Measurements from ENCODE around the gene TOMM22. TPM values are rescaled to one million over a fixed set of nuclear protein-coding genes. Genes with fewer than 3 reads are reported as not detected.

Gene TOMM22
- total and polyA plus RNA-seq, 2 experiments from 2014 or later = 84.0 to 131 TPM

DNA sequence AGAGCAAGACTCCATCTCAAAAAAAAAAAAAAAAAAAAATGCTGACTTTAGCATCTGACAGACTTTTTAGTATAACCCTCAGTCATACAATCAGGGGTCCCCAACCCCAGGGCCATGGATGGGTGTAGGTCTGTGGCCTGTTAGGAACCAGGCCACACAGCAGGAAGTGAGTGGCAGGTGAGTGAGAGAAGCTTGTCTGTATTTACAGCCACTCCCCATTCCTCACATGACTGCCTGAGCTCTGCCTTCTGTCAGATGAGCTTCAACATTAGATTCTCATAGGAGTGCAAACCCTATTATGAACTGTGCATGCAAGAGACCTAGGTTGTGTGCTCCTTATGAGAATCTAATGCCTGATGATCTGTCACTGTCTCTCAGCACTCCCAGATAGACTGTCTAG is 28.9 kb upstream of the TOMM22 start:
- Histone ChIP-seq H3K36me3 (ENCODE audit: insufficient read depth) (0 out of 2 replicates have a peak, but pooled peaks cover 3% of the 10 kb centered on the region), H3K27ac (ENCODE audit: low read depth) (no peak overlapping the region), H4K20me1 (replicated peaks; ENCODE audit: insufficient read depth) (no peaks in the 10 kb centered on the region; the same call in 1 of the 2 replicates), H2AFZ (no peak overlapping the region), H3K4me1 (ENCODE audit: insufficient read depth) (peaks cover 5% of the 10 kb centered on the region), H3K4me2 (no peak overlapping the region), H3F3A (replicated peaks; ENCODE audit: low read depth) (no peaks in the 10 kb centered on the region), H3K4me3 (no peak overlapping the region), H3K27me3 (ENCODE audit: insufficient read depth) (no peaks in the 10 kb centered on the region), H3K79me2 (replicated peaks; ENCODE audit: insufficient read depth) (0 out of 2 replicates have a peak, but pooled peaks cover under 1% of the 10 kb centered on the region), H3K9me2 (ENCODE audit: insufficient read depth) (no peaks in the 10 kb centered on the region)
- TF ChIP-seq CTCF (conservative IDR thresholded peaks at IDR 0.05; ENCODE audit: low read depth in 2 of 2) (no peak), JUNB (IDR thresholded peaks at IDR 0.05; ENCODE audit: unreplicated experiment) (no peak)
- Mint-ChIP-seq H3K4me1 (peaks cover 8% of the 10 kb centered on the region), H3K27ac (no peak overlapping the region), H3K27me3 (ENCODE audit: insufficient read depth, low read depth, poor library complexity) (peaks cover 5% of the 10 kb centered on the region), H3K4me3 (no peak overlapping the region), H3K36me3 (ENCODE audit: low read depth) (peaks cover 27% of the 10 kb centered on the region), H3K9me3 (peaks cover 8% of the 10 kb centered on the region; the same call in 2 of the 3 replicates)
- DNase-seq (ENCODE audit: low spot score) (no peak), ATAC-seq (no peak)

GRCh38 chr22:38653741-38654140 is 28.0 kb upstream of the TOMM22 start:
- no peaks in the 10 kb centered on the region for H3K9me2 ChIP-seq (ENCODE audit: insufficient read depth)
- H3F3A ChIP-seq (replicated peaks; ENCODE audit: low read depth) = no peaks in the 10 kb centered on the region
- no peaks in the 10 kb centered on the region; the same call in 1 of the 2 replicates for H4K20me1 ChIP-seq (replicated peaks; ENCODE audit: insufficient read depth)
- ATAC-seq = no peak
- peaks cover 5% of the 10 kb centered on the region for H3K4me1 ChIP-seq (ENCODE audit: insufficient read depth)
- Mint-ChIP-seq H3K4me1 (peaks cover 8% of the 10 kb centered on the region), H3K27me3 (ENCODE audit: insufficient read depth, low read depth, poor library complexity) (peaks cover 5% of the 10 kb centered on the region), H3K27ac (no peak overlapping the region), H3K4me3 (no peak overlapping the region; the same call in 2 of the 3 replicates), H3K9me3 (peaks cover 8% of the 10 kb centered on the region; the same call in 2 of the 3 replicates), H3K36me3 (ENCODE audit: low read depth) (peaks cover 24% of the 10 kb centered on the region)
- H3K4me3 ChIP-seq = no peak overlapping the region
- H3K79me2 ChIP-seq (replicated peaks; ENCODE audit: insufficient read depth) = 0 out of 2 replicates have a peak, but pooled peaks cover 4% of the 10 kb centered on the region
- no peak overlapping the region for H2AFZ ChIP-seq
- no peaks in the 10 kb centered on the region for H3K27me3 ChIP-seq (ENCODE audit: insufficient read depth)
- H3K36me3 ChIP-seq (ENCODE audit: insufficient read depth) = no peaks in the 10 kb centered on the region
- no peak overlapping the region for H3K4me2 ChIP-seq
- H3K27ac ChIP-seq (ENCODE audit: low read depth) = no peak overlapping the region
- no peak for DNase-seq (ENCODE audit: low spot score)
- TF ChIP-seq, protein P1, sequence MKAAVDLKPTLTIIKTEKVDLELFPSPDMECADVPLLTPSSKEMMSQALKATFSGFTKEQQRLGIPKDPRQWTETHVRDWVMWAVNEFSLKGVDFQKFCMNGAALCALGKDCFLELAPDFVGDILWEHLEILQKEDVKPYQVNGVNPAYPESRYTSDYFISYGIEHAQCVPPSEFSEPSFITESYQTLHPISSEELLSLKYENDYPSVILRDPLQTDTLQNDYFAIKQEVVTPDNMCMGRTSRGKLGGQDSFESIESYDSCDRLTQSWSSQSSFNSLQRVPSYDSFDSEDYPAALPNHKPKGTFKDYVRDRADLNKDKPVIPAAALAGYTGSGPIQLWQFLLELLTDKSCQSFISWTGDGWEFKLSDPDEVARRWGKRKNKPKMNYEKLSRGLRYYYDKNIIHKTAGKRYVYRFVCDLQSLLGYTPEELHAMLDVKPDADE (IDR thresholded peaks at IDR 0.05) = no peak
- TF ChIP-seq EZH2 (IDR thresholded peaks at IDR 0.05; ENCODE audit: low read depth, unreplicated experiment) = no peak
- TF ChIP-seq, protein P2, sequence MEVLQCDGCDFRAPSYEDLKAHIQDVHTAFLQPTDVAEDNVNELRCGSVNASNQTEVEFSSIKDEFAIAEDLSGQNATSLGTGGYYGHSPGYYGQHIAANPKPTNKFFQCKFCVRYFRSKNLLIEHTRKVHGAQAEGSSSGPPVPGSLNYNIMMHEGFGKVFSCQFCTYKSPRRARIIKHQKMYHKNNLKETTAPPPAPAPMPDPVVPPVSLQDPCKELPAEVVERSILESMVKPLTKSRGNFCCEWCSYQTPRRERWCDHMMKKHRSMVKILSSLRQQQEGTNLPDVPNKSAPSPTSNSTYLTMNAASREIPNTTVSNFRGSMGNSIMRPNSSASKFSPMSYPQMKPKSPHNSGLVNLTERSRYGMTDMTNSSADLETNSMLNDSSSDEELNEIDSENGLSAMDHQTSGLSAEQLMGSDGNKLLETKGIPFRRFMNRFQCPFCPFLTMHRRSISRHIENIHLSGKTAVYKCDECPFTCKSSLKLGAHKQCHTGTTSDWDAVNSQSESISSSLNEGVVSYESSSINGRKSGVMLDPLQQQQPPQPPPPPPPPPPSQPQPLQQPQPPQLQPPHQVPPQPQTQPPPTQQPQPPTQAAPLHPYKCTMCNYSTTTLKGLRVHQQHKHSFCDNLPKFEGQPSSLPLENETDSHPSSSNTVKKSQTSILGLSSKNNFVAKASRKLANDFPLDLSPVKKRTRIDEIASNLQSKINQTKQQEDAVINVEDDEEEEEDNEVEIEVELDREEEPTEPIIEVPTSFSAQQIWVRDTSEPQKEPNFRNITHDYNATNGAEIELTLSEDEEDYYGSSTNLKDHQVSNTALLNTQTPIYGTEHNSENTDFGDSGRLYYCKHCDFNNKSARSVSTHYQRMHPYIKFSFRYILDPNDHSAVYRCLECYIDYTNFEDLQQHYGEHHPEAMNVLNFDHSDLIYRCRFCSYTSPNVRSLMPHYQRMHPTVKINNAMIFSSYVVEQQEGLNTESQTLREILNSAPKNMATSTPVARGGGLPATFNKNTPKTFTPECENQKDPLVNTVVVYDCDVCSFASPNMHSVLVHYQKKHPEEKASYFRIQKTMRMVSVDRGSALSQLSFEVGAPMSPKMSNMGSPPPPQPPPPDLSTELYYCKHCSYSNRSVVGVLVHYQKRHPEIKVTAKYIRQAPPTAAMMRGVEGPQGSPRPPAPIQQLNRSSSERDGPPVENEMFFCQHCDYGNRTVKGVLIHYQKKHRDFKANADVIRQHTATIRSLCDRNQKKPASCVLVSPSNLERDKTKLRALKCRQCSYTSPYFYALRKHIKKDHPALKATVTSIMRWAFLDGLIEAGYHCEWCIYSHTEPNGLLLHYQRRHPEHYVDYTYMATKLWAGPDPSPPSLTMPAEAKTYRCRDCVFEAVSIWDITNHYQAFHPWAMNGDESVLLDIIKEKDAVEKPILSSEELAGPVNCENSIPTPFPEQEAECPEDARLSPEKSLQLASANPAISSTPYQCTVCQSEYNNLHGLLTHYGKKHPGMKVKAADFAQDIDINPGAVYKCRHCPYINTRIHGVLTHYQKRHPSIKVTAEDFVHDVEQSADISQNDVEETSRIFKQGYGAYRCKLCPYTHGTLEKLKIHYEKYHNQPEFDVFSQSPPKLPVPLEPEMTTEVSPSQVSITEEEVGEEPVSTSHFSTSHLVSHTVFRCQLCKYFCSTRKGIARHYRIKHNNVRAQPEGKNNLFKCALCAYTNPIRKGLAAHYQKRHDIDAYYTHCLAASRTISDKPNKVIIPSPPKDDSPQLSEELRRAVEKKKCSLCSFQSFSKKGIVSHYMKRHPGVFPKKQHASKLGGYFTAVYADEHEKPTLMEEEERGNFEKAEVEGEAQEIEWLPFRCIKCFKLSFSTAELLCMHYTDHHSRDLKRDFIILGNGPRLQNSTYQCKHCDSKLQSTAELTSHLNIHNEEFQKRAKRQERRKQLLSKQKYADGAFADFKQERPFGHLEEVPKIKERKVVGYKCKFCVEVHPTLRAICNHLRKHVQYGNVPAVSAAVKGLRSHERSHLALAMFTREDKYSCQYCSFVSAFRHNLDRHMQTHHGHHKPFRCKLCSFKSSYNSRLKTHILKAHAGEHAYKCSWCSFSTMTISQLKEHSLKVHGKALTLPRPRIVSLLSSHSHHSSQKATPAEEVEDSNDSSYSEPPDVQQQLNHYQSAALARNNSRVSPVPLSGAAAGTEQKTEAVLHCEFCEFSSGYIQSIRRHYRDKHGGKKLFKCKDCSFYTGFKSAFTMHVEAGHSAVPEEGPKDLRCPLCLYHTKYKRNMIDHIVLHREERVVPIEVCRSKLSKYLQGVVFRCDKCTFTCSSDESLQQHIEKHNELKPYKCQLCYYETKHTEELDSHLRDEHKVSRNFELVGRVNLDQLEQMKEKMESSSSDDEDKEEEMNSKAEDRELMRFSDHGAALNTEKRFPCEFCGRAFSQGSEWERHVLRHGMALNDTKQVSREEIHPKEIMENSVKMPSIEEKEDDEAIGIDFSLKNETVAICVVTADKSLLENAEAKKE (CRISPR knock-in tag; IDR thresholded peaks at IDR 0.05) = no peak
- no peak for TF ChIP-seq CTCF (conservative IDR thresholded peaks at IDR 0.05; ENCODE audit: low read depth in 2 of 2)
- no peak for TF ChIP-seq STAT1 (IDR thresholded peaks at IDR 0.05; ENCODE audit: unreplicated experiment)

All from GM23338 (cell line).